GM23248 (cell line): Measurements from ENCODE around the gene HSD11B1L.

Experiments
- EZH2 ChIP-seq: fragments of 200-600 bp; sonication (generic); IDR thresholded peaks from 2 replicates; pipeline ENCODE4 v1.6.1; 2018; ENCODE audit warnings: antibody characterized with exemption, mild to moderate bottlenecking; ENCODE audit not compliant: insufficient read depth, poor library complexity, severe bottlenecking
- EZH2phosphoT487 ChIP-seq: fragments of 200-600 bp; sonication (generic); IDR thresholded peaks from 2 replicates; pipeline ENCODE4 v1.6.1; 2018; ENCODE audit warnings: antibody characterized with exemption, moderate library complexity, mild to moderate bottlenecking, low read depth; ENCODE audit not compliant: insufficient read depth

DNA sequence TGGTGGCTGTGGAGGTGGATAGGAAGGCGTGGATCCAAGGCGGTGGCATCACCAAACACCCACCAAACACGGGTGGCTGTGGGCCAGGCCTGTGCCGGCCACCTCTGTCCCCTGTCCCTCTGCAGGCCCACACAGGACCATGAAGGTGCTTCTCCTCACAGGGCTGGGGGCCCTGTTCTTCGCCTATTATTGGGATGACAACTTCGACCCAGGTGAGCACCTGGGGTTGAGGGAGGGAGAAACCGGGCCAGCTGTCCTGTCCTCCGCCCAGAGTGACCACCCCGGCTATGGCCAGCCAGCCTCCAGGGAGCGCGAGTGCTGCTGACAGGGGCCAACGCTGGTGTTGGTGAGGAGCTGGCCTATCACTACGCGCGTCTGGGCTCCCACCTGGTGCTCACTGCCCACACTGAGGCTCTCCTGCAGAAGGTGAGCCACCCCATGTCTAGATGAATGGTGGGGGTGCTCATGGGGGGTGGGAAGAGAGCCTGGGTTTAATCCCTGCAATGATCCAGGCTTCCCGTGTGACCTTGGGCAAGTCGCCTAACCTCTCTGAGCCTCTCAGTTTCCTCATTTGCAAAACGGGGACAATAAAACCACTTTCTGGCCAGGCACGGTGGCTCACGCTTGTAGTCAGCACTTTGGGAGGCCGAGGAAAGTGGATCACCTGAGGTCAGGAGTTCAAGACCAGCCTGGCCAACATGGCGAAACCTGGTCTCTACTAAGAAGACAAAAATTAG, 4.0 kb downstream of the HSD11B1L start:
- no peak for TF ChIP-seq EZH2phosphoT487
- TF ChIP-seq EZH2, result no peak
